Pancreas (tissue), 10 donors: Measurements from ENCODE around the gene NMT1. TPM values are rescaled to one million over a fixed set of nuclear protein-coding genes. Genes with fewer than 3 reads are reported as not detected.

Experiments
- ATAC-seq, 4 donors: fragments of 200-7000 bp; cut with Tn5 transposase; one replicate each; pipeline versions ENCODE4 v1.8.0 to v1.9.1; 2020; ENCODE audit warnings: mild to moderate bottlenecking in 4 of 4, moderate library complexity in 4 of 4
- DNase-seq, 6 donors: peaks; one replicate each; pipeline ENCODE4 v3.0.0-alpha.2; 2020
- FAIRE-seq: peaks from 2 replicates; lab custom pipeline; 2012; peaks lifted over from hg19 to GRCh38; lab: Jason Lieb, UNC
- H3K27ac ChIP-seq, 4 donors: fragments of 200-600 bp; sonication (generic); 1 replicate in 3 of 4; 2 replicates in 1 of 4; pipeline versions ENCODE4 v1.5.0 to v1.8.0; 2020
- H3K27me3 ChIP-seq, 4 donors: fragments of 200-600 bp; one replicate each; pipeline ENCODE4 v1.8.0; 2021
- H3K36me3 ChIP-seq, 3 donors: fragments of 200-600 bp; sonication (generic) in 1 of 3; one replicate each; pipeline versions ENCODE4 v1.5.0 to v1.8.0; 2020 to 2021
- H3K4me1 ChIP-seq, 3 donors: fragments of 200-600 bp; one replicate each; pipeline ENCODE4 v1.8.0; 2021
- H3K4me3 ChIP-seq, 4 donors: fragments of 200-600 bp; sonication (generic) in 2 of 4; one replicate each; pipeline versions ENCODE4 v1.5.0 to v1.8.0; 2020 to 2021
- H3K9me3 ChIP-seq, 4 donors: fragments of 200-600 bp; one replicate each; pipeline ENCODE4 v1.8.0; 2021
- WGBS, 2 donors: extraction: QIAGEN DNeasy Blood & Tissue Kit; methylation state at CpG; one replicate each; pipeline ENCODE4 v1.1.7; 2013; 5-methylcytosine and 5-hydroxymethylcytosine counted together
- intact Hi-C, 3 donors: fragments of 100-400 bp; cut with DNase I; formaldehyde crosslinking; loops; one replicate each; pipeline versions ENCODE4 v1.11.1 to v1.14.2; 2022
- polyA plus RNA-seq, 2 donors: library from polyadenylated mRNA; stranded (reverse); fragments of 200-250 nt; gene quantifications; one replicate each; pipeline ENCODE4 v1.2.3, GENCODE V29; 2013
- total RNA-seq, 6 donors: library from RNA; stranded (reverse); fragmentation: NEBNext Ultra II Directional in 4 of 6; extraction: Animal tissue kit (Norgen Biotek cat#: 25700) in 4 of 6; gene quantifications; one replicate each; pipeline versions ENCODE4 v1.2.1 to v1.2.4, GENCODE V29; 2021 to 2023
- TF ChIP-seq, protein P1 (sequence below), 4 donors: fragments of 200-600 bp; sonication (generic) in 3 of 4; IDR thresholded peaks; one replicate each; pipeline versions ENCODE4 v1.5.0 to v1.8.0; 2021; ENCODE audit warnings: antibody characterized with exemption in 4 of 4
- donor health status: healthy with polysubstance abuse.
- donor health status: DM: no; HTN: no; CAD: no; lungs with moderate emphysema.
- donor health status: DM: no; HTN: no; CAD: no.
- donor health status: control.
- donor health status: control.
- donor health status: Bipolar disorder and iron deficiency.
- donor health status: DM: yes; HTN: yes; CAD: no.
- donor health status: DM: no; HTN: no; CAD: no.
- donor health status: DM: no; HTN: no; CAD: no.
- donor health status: DM: yes; HTN: yes; CAD: no.

NMT1 gene
- total and polyA plus RNA-seq, 8 donors = 27.0 to 66.5 (median 39.8) TPM

DNA sequence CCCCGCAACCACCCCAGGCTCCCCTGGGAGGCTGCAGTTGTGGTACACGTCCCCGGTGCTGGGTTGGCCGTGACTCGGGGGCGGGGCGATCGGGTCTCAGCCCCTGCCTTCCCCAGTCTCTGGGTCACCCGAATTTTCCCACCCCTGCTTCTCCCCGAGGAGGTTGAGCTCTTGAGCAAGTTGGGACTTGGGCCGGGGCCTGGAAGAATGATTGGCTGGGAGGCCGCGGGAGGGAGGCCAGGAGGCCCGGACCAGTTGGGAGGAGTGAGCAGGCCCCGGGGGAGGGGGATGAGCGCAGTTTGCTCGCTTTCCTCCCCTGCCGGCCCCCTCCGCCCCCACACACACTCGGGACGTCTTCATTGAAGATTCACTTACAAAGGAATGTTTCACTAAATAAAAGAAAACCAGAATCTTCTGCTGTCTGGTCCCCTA lies 82.7 kb downstream of the NMT1 start:
- peak; percentile 59 to 84 (median 69) for DNase-seq
- TF ChIP-seq, protein P1, sequence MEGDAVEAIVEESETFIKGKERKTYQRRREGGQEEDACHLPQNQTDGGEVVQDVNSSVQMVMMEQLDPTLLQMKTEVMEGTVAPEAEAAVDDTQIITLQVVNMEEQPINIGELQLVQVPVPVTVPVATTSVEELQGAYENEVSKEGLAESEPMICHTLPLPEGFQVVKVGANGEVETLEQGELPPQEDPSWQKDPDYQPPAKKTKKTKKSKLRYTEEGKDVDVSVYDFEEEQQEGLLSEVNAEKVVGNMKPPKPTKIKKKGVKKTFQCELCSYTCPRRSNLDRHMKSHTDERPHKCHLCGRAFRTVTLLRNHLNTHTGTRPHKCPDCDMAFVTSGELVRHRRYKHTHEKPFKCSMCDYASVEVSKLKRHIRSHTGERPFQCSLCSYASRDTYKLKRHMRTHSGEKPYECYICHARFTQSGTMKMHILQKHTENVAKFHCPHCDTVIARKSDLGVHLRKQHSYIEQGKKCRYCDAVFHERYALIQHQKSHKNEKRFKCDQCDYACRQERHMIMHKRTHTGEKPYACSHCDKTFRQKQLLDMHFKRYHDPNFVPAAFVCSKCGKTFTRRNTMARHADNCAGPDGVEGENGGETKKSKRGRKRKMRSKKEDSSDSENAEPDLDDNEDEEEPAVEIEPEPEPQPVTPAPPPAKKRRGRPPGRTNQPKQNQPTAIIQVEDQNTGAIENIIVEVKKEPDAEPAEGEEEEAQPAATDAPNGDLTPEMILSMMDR (IDR thresholded peaks at IDR 0.05) = no peak
- no peak for FAIRE-seq
- no peaks in the 10 kb centered on the region for H3K36me3 ChIP-seq
- H3K27me3 ChIP-seq = no peaks in the 10 kb centered on the region
- H3K4me3 ChIP-seq = peak overlapping the region in 2 of 4 donors; percentile 43 to 49
- H3K27ac ChIP-seq = peak overlapping the region; percentile 63 to 82 (median 72)
- 33 to 44% methylated on average over 21 of the region's 21 CpGs for WGBS, 2 donors
- no peak for ATAC-seq
- H3K9me3 ChIP-seq = no peaks in the 10 kb centered on the region
- H3K4me1 ChIP-seq = peaks cover 5 to 12% (median 6%) of the 10 kb centered on the region in 3 donors
- intact Hi-C loops = no loop called here

DNA sequence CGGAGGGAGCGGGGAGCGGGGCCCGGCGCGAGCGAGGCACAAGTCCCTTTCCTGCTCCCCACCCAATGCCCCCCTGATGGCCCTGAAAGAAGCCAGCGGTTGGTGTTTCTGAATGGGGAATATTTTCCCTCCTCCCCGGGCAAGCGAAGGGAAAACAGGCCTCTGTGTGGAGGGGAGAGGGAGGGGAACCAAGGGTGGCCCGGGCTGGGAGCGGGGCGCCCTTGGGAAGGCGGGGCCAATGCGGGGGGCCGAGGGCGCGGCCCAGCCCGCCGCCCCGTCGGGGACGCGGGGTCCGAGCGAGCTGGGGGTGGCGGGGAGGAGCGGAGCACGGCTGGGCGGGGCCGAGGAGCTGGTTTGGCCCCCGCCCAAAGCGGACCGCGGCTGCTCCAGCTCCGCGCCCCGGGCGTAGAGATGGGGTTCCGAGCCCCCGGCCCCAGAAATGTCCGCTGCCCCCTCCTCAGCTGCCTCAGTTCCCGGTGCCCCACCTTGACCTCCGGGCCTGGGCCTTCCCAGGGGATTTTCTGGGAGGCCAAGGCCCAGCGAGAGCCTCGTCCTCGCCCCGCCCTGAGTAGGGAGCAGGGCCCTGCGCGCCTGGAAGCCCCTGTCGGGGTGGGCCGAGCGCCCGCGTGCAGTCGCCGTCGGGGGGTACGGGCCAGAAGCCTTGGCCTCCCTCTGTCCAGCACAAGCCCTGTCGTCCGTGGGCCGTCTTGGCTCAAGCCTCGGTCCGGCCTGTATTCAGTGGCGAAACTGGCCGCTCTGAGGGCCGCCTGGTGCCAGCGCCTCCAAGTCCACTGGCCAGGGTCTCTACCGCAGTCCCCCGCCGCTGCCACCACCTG lies 83.3 kb downstream of the NMT1 start:
- FAIRE-seq (no peak), DNase-seq (peak in 5 of 6 donors; percentile 45 to 84 (median 68)), ATAC-seq (peak in 2 of 4 donors; percentile 1 to 2)
- H3K4me3 ChIP-seq = peak overlapping the region in 3 of 4 donors; percentile 17 to 49 (median 43)
- H3K36me3 ChIP-seq = no peaks in the 10 kb centered on the region
- H3K9me3 ChIP-seq = no peaks in the 10 kb centered on the region
- H3K27me3 ChIP-seq = no peaks in the 10 kb centered on the region
- TF ChIP-seq, protein P1 (IDR thresholded peaks at IDR 0.05) = no peak
- intact Hi-C loops = no loop called here
- WGBS, 2 donors = 18 to 27% methylated on average over 40 to 71 of the region's 71 CpGs
- H3K27ac ChIP-seq = peak overlapping the region; percentile 63 to 82 (median 72)
- peaks cover 5 to 12% (median 6%) of the 10 kb centered on the region in 3 donors for H3K4me1 ChIP-seq

DNA sequence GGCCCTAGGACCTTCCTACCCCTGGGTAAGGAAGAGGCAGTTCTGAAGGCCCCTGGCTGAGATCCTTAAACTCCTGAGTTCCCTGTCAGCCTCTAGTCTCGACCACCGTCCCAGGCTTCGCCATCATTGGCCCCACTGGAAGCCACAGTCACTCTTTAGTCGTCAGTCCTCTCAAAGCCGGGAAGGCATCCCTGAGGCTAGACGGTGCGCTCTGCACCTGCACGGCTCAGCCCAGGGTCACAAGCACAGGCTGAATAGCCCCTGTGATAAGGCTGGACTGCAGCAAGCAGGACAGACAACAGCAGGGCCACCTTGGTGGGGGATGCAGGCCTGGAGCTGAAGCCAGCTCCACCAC lies 83.9 kb downstream of the NMT1 start:
- FAIRE-seq (no peak), ATAC-seq (no peak), DNase-seq (peak in 3 of 6 donors; percentile 41 to 75 (median 58))
- intact Hi-C loops = no loop called here
- 59 to 60% methylated on average over 8 of the region's 8 CpGs for WGBS, 2 donors
- Histone ChIP-seq H3K27ac (peak overlapping the region; percentile 63 to 82 (median 72)), H3K27me3 (no peaks in the 10 kb centered on the region), H3K36me3 (no peaks in the 10 kb centered on the region), H3K4me3 (peak overlapping the region in 2 of 4 donors; percentile 43 to 49), H3K4me1 (peaks cover 5 to 12% (median 6%) of the 10 kb centered on the region in 3 donors), H3K9me3 (no peaks in the 10 kb centered on the region)
- TF ChIP-seq, protein P1 (IDR thresholded peaks at IDR 0.05) = no peak

DNA sequence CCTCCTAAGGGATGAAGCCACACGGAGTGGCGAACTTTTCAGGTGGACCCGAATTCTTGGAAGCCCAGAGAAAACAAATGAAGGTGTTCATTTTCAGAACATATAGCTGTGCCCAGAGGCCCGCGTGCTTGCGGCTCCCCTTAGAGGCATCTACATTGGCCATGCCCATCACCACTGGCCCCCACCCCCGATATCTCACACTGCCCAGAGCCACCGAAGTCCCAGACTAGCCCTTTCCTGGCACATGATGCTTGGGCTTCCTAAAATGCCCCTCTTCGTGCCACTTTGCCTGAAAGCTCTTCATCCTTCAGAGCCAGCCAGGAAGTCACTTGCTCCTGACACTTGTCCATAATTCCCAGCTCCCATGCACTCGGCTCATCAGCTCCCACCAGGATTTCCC lies 85.0 kb downstream of the NMT1 start:
- no peak for ATAC-seq
- Histone ChIP-seq H3K9me3 (no peaks in the 10 kb centered on the region), H3K36me3 (no peaks in the 10 kb centered on the region), H3K4me3 (no peak overlapping the region), H3K4me1 (peaks cover 5 to 15% (median 12%) of the 10 kb centered on the region in 3 donors), H3K27ac (peak overlapping the region in 3 of 4 donors; percentile 81 to 100 (median 96)), H3K27me3 (no peaks in the 10 kb centered on the region)
- TF ChIP-seq, protein P1 (IDR thresholded peaks at IDR 0.05) = no peak
- intact Hi-C loops = no loop called here
- DNase-seq = peak in 2 of 6 donors; percentile 33 to 58
- 79 to 83% methylated on average over 10 of the region's 10 CpGs for WGBS, 2 donors
- FAIRE-seq = no peak

DNA sequence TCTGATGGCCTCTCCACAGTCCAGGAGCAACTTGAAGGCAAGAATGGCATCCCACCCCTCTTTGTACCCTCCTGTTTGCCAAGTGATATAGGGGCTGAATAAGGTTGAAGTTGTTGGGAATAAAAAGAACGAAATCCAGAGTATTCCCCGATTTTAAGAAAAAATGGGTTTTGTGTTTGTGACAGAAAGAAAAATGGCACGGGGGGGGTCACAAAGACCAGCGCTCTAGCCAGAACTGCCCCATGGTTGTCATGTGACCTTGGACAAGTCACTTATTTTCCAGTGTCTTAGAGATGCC lies 85.4 kb downstream of the NMT1 start:
- 42 to 49% methylated on average over 4 of the region's 4 CpGs for WGBS, 2 donors
- H3K4me1 ChIP-seq = peaks cover 7 to 19% (median 14%) of the 10 kb centered on the region in 3 donors

More for the DNA sequence above, 85.4 kb downstream of the NMT1 start:
- no peaks in the 10 kb centered on the region for H3K27me3 ChIP-seq
- peak overlapping the region in 2 of 4 donors; percentile 49 to 68 for H3K4me3 ChIP-seq
- H3K9me3 ChIP-seq = no peaks in the 10 kb centered on the region
- intact Hi-C loops = no loop called here
- no peak for ATAC-seq
- peak overlapping the region; percentile 81 to 100 (median 94) for H3K27ac ChIP-seq
- no peaks in the 10 kb centered on the region for H3K36me3 ChIP-seq
- no peak for FAIRE-seq
- TF ChIP-seq, protein P1 (IDR thresholded peaks at IDR 0.05) = no peak
- DNase-seq = peak in 1 of 6 donors; percentile 13
